ENCODE results near the gene MRPS18A. TPM values are rescaled to one million over a fixed set of nuclear protein-coding genes. Genes with fewer than 3 reads are reported as not detected.
A peak's percentile ranks its signal among the peaks of the same experiment; 100 is the strongest.

Gene MRPS18A
- total and polyA plus RNA-seq, 2 of the 13 experiments (the other 11 are each of a cell fraction or from before 2014, with no cell fraction given), result 87.8 to 89.1 TPM

DNA sequence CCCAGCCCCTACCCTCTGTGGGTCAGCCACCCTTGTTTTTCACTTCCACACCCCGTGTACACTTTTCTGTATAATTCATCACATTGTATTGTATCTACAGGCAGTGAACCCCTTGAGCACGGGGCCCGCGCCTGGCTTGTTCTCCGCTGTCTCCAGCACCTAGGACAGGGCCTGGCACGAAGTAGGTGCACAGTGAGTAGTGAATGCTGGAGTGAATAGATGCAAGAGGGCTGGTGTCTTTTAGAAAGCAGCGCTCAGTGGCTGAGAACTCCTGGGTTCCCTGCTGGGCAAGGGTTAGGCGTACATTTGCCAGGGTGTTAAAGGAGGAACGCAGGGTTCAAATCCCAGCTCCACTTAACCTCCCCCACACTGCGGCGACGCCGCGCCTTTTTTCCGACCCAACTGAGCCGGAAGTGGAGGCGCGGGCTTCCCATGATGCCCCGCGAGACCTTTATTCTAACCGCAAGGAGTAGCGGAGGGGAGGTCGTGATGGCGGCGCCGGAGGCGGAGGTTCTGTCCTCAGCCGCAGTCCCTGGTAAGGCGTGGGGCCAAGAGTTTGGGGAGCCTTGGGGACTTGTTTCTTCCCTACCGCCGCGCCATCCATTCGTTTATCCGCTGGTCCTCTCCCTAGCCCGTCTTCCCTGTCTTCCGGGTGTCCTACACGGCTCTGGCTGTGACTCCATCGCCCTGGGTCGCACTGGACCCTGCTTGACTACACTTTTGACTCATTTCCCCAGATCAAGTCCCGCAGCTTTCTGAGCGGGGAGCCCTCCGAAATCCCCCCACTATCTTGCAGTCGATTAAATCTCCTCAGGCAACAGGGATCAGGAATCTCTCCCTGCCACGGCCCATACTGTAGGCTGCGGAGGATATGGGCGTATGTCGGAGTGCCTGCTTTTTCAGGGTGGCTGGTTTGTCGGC lies 51.9 kb downstream of the MRPS18A start, which contains the start of gene MAD2L1BP (continued):
- TF ChIP-seq, protein P1, sequence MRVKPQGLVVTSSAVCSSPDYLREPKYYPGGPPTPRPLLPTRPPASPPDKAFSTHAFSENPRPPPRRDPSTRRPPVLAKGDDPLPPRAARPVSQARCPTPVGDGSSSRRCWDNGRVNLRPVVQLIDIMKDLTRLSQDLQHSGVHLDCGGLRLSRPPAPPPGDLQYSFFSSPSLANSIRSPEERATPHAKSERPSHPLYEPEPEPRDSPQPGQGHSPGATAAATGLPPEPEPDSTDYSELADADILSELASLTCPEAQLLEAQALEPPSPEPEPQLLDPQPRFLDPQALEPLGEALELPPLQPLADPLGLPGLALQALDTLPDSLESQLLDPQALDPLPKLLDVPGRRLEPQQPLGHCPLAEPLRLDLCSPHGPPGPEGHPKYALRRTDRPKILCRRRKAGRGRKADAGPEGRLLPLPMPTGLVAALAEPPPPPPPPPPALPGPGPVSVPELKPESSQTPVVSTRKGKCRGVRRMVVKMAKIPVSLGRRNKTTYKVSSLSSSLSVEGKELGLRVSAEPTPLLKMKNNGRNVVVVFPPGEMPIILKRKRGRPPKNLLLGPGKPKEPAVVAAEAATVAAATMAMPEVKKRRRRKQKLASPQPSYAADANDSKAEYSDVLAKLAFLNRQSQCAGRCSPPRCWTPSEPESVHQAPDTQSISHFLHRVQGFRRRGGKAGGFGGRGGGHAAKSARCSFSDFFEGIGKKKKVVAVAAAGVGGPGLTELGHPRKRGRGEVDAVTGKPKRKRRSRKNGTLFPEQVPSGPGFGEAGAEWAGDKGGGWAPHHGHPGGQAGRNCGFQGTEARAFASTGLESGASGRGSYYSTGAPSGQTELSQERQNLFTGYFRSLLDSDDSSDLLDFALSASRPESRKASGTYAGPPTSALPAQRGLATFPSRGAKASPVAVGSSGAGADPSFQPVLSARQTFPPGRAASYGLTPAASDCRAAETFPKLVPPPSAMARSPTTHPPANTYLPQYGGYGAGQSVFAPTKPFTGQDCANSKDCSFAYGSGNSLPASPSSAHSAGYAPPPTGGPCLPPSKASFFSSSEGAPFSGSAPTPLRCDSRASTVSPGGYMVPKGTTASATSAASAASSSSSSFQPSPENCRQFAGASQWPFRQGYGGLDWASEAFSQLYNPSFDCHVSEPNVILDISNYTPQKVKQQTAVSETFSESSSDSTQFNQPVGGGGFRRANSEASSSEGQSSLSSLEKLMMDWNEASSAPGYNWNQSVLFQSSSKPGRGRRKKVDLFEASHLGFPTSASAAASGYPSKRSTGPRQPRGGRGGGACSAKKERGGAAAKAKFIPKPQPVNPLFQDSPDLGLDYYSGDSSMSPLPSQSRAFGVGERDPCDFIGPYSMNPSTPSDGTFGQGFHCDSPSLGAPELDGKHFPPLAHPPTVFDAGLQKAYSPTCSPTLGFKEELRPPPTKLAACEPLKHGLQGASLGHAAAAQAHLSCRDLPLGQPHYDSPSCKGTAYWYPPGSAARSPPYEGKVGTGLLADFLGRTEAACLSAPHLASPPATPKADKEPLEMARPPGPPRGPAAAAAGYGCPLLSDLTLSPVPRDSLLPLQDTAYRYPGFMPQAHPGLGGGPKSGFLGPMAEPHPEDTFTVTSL (CRISPR knock-in tag; IDR thresholded peaks at IDR 0.05; ENCODE audit: borderline replicate concordance), result peak; percentile 64; the same call in 1 of the 2 replicates
- TF ChIP-seq, protein P2, sequence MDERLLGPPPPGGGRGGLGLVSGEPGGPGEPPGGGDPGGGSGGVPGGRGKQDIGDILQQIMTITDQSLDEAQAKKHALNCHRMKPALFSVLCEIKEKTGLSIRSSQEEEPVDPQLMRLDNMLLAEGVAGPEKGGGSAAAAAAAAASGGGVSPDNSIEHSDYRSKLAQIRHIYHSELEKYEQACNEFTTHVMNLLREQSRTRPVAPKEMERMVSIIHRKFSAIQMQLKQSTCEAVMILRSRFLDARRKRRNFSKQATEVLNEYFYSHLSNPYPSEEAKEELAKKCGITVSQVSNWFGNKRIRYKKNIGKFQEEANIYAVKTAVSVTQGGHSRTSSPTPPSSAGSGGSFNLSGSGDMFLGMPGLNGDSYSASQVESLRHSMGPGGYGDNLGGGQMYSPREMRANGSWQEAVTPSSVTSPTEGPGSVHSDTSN (CRISPR knock-in tag; IDR thresholded peaks at IDR 0.05), result no peak
- no peak for TF ChIP-seq NFE2 (CRISPR knock-in tag; IDR thresholded peaks at IDR 0.05)
- peak; percentile 94; the same call in 1 of the 2 replicates for TF ChIP-seq KDM5B (CRISPR knock-in tag; IDR thresholded peaks at IDR 0.05; ENCODE audit: borderline replicate concordance)
- TF ChIP-seq, protein P3, sequence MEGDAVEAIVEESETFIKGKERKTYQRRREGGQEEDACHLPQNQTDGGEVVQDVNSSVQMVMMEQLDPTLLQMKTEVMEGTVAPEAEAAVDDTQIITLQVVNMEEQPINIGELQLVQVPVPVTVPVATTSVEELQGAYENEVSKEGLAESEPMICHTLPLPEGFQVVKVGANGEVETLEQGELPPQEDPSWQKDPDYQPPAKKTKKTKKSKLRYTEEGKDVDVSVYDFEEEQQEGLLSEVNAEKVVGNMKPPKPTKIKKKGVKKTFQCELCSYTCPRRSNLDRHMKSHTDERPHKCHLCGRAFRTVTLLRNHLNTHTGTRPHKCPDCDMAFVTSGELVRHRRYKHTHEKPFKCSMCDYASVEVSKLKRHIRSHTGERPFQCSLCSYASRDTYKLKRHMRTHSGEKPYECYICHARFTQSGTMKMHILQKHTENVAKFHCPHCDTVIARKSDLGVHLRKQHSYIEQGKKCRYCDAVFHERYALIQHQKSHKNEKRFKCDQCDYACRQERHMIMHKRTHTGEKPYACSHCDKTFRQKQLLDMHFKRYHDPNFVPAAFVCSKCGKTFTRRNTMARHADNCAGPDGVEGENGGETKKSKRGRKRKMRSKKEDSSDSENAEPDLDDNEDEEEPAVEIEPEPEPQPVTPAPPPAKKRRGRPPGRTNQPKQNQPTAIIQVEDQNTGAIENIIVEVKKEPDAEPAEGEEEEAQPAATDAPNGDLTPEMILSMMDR (CRISPR knock-in tag; IDR thresholded peaks at IDR 0.05), result peak; percentile 38
- TF ChIP-seq, protein P4, sequence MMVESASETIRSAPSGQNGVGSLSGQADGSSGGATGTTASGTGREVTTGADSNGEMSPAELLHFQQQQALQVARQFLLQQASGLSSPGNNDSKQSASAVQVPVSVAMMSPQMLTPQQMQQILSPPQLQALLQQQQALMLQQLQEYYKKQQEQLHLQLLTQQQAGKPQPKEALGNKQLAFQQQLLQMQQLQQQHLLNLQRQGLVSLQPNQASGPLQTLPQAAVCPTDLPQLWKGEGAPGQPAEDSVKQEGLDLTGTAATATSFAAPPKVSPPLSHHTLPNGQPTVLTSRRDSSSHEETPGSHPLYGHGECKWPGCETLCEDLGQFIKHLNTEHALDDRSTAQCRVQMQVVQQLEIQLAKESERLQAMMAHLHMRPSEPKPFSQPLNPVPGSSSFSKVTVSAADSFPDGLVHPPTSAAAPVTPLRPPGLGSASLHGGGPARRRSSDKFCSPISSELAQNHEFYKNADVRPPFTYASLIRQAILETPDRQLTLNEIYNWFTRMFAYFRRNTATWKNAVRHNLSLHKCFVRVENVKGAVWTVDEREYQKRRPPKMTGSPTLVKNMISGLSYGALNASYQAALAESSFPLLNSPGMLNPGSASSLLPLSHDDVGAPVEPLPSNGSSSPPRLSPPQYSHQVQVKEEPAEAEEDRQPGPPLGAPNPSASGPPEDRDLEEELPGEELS (CRISPR knock-in tag; IDR thresholded peaks at IDR 0.05), result peak; percentile 40; the same call in 1 of the 2 replicates
- 0 out of 2 replicates have a peak, but pooled peaks have one; percentile 35 for TF ChIP-seq CCDC6 (CRISPR knock-in tag; IDR thresholded peaks at IDR 0.05)
- TF ChIP-seq, protein P5, sequence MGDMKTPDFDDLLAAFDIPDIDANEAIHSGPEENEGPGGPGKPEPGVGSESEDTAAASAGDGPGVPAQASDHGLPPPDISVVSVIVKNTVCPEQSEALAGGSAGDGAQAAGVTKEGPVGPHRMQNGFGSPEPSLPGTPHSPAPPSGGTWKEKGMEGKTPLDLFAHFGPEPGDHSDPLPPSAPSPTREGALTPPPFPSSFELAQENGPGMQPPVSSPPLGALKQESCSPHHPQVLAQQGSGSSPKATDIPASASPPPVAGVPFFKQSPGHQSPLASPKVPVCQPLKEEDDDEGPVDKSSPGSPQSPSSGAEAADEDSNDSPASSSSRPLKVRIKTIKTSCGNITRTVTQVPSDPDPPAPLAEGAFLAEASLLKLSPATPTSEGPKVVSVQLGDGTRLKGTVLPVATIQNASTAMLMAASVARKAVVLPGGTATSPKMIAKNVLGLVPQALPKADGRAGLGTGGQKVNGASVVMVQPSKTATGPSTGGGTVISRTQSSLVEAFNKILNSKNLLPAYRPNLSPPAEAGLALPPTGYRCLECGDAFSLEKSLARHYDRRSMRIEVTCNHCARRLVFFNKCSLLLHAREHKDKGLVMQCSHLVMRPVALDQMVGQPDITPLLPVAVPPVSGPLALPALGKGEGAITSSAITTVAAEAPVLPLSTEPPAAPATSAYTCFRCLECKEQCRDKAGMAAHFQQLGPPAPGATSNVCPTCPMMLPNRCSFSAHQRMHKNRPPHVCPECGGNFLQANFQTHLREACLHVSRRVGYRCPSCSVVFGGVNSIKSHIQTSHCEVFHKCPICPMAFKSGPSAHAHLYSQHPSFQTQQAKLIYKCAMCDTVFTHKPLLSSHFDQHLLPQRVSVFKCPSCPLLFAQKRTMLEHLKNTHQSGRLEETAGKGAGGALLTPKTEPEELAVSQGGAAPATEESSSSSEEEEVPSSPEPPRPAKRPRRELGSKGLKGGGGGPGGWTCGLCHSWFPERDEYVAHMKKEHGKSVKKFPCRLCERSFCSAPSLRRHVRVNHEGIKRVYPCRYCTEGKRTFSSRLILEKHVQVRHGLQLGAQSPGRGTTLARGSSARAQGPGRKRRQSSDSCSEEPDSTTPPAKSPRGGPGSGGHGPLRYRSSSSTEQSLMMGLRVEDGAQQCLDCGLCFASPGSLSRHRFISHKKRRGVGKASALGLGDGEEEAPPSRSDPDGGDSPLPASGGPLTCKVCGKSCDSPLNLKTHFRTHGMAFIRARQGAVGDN (CRISPR knock-in tag; IDR thresholded peaks at IDR 0.05), result peak; percentile 100
- peak; percentile 75 for TF ChIP-seq ZFP36L1 (CRISPR knock-in tag; IDR thresholded peaks at IDR 0.05)
- peak; percentile 51; the same call in 1 of the 2 replicates for TF ChIP-seq SIX1 (CRISPR knock-in tag; IDR thresholded peaks at IDR 0.05; ENCODE audit: borderline replicate concordance)

All from HepG2 (cell line).